IMR-90 (cell line): ENCODE data around the gene FAM3D. TPM values are rescaled to one million over a fixed set of nuclear protein-coding genes. Genes with fewer than 3 reads are reported as not detected.

Experiments
- CEBPB ChIP-seq: IDR thresholded peaks from 2 replicates; pipeline ENCODE4 v1.6.1; 2012; ENCODE audit warnings: low read depth, low read length, improper control_type of control experiment
- CHD1 ChIP-seq: IDR thresholded peaks from 2 replicates; pipeline ENCODE4 v1.6.1; 2012; ENCODE audit warnings: low read depth, low read length, improper control_type of control experiment
- MXI1 ChIP-seq: IDR thresholded peaks from 2 replicates; pipeline ENCODE4 v1.6.1; 2012; ENCODE audit warnings: low read depth, mild to moderate bottlenecking, low read length, moderate library complexity, borderline replicate concordance
- polyA plus RNA-seq, 3 experiments: library from polyadenylated mRNA; depleted of rRNA; stranded (reverse); fragments of >200 nt; gene quantifications; 2 replicates each; pipeline ENCODE4 v1.2.3, GENCODE V29; 2012; ENCODE audit warnings: low replicate concordance in 1 of 3
- total RNA-seq: library from RNA; depleted of rRNA; stranded (reverse); fragments of >200 nt; gene quantifications from 2 replicates; pipeline ENCODE4 v1.2.3, GENCODE V29; 2012
- TF ChIP-seq, protein P1 (sequence below): conservative IDR thresholded peaks from 2 replicates; pipeline ENCODE4 v1.5.1; 2012; ENCODE audit warnings: mild to moderate bottlenecking, low read depth, low read length, improper control_type of control experiment

FAM3D gene
- total and polyA plus RNA-seq, 2 of the 4 experiments (the other 2 are of a cell fraction): not detected

DNA sequence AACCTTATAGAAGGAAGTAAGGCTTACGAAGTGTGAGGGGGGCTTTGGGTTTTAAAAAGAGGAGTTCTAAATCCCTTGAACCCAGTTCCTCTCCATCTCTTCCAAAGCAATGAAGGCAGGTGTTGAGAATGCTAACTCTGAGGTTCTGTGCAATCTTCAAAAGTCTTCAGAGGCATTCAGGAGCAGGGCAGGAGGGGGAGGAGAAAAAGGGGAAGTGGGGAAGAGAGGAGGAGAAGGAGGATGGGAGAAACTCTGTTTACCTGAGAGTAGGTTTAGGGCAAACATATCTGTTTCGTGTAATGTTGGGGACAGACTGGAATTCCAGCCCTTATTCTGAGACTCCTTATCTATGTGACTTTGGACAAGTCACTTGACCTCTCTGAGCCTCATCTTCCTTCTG, 36.9 kb downstream of the FAM3D start (continued):
- TF ChIP-seq, protein P1, sequence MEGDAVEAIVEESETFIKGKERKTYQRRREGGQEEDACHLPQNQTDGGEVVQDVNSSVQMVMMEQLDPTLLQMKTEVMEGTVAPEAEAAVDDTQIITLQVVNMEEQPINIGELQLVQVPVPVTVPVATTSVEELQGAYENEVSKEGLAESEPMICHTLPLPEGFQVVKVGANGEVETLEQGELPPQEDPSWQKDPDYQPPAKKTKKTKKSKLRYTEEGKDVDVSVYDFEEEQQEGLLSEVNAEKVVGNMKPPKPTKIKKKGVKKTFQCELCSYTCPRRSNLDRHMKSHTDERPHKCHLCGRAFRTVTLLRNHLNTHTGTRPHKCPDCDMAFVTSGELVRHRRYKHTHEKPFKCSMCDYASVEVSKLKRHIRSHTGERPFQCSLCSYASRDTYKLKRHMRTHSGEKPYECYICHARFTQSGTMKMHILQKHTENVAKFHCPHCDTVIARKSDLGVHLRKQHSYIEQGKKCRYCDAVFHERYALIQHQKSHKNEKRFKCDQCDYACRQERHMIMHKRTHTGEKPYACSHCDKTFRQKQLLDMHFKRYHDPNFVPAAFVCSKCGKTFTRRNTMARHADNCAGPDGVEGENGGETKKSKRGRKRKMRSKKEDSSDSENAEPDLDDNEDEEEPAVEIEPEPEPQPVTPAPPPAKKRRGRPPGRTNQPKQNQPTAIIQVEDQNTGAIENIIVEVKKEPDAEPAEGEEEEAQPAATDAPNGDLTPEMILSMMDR: no peak
- TF ChIP-seq CEBPB: no peak
- TF ChIP-seq CHD1: no peak
- TF ChIP-seq MXI1: no peak
